Tibial nerve (tissue), 4 donors: Measurements from ENCODE around the gene TKT. TPM values are rescaled to one million over a fixed set of nuclear protein-coding genes. Genes with fewer than 3 reads are reported as not detected.

ENCODE experiments used
- DNase-seq, 2 donors: peaks; one replicate each; pipeline ENCODE4 v3.0.0-alpha.2; 2019; ENCODE audit warnings: low spot score in 2 of 2
- H3K27ac ChIP-seq, 4 donors: fragments of 200-600 bp; sonication (generic) in 3 of 4; one replicate each; pipeline ENCODE4 v1.5.1; 2017 to 2019; ENCODE audit warnings: mild to moderate bottlenecking in 1 of 4
- H3K27me3 ChIP-seq, 2 donors: fragments of 200-600 bp; sonication (generic) in 1 of 2; one replicate each; pipeline versions ENCODE4 v1.5.1 to v1.6.0; 2017 to 2019
- H3K36me3 ChIP-seq, 3 donors: fragments of 200-600 bp; sonication (generic); one replicate each; pipeline ENCODE4 v1.5.1; 2018 to 2019
- H3K4me1 ChIP-seq, 4 donors: fragments of 200-600 bp; sonication (generic) in 3 of 4; one replicate each; pipeline ENCODE4 v1.5.1; 2017 to 2019
- H3K4me3 ChIP-seq, 4 donors: fragments of 200-600 bp; sonication (generic) in 3 of 4; one replicate each; pipeline ENCODE4 v1.5.1; 2017 to 2019; ENCODE audit warnings: mild to moderate bottlenecking in 1 of 4, moderate library complexity in 1 of 4
- H3K9me3 ChIP-seq, 4 donors: fragments of 200-600 bp; sonication (generic) in 3 of 4; one replicate each; pipeline ENCODE4 v1.5.1; 2017 to 2019
- CTCF ChIP-seq, 5 experiments: fragments of 200-600 bp in 3 of 5; fragments of 450-650 bp in 2 of 5; sonication (generic) in 3 of 5; IDR thresholded peaks; one replicate each; pipeline ENCODE4 v1.5.1; 2016 to 2019; ENCODE audit warnings: antibody characterized with exemption in 5 of 5, mild to moderate bottlenecking in 3 of 5, moderate library complexity in 2 of 5
- EP300 ChIP-seq, 2 donors: sonication (generic); formaldehyde crosslinking; IDR thresholded peaks; one replicate each; pipeline ENCODE4 v1.6.1; 2017; ENCODE audit warnings: antibody characterized with exemption in 2 of 2, mild to moderate bottlenecking in 1 of 2
- POLR2A ChIP-seq, 2 donors: fragments of 450-650 bp; IDR thresholded peaks; one replicate each; pipeline ENCODE4 v1.6.1; 2017; ENCODE audit warnings: antibody characterized with exemption in 2 of 2, mild to moderate bottlenecking in 2 of 2, moderate library complexity in 2 of 2
- WGBS, 2 donors: methylation state at CpG; one replicate each; pipeline ENCODE4 v1.1.5; 2018; 5-methylcytosine and 5-hydroxymethylcytosine counted together
- total RNA-seq, 4 donors: library from RNA; depleted of rRNA; stranded (reverse); fragments of >200 nt; gene quantifications; one replicate each; pipeline ENCODE4 v1.1.0, GENCODE V29; 2016

The TKT gene
- total RNA-seq, 4 donors from 2014 or later, result 156 to 224 (median 208) TPM

GRCh38 chr3:53229606-53230005 is 26.2 kb downstream of the TKT start:
- Histone ChIP-seq H3K9me3 (no peaks in the 10 kb centered on the region), H3K4me1 (peaks cover 0 to 17% (median 0%) of the 10 kb centered on the region in 4 donors), H3K27ac (no peak overlapping the region), H3K36me3 (peaks cover 5 to 100% (median 52%) of the 10 kb centered on the region in 3 donors), H3K4me3 (no peak overlapping the region), H3K27me3 (no peaks in the 10 kb centered on the region)
- 93 to 100% methylated on average over 2 of the region's 2 CpGs for WGBS, 2 donors
- no peak for DNase-seq
- no peak for TF ChIP-seq CTCF (IDR thresholded peaks at IDR 0.05)
- TF ChIP-seq POLR2A (IDR thresholded peaks at IDR 0.05), result no peak
- no peak for TF ChIP-seq EP300 (IDR thresholded peaks at IDR 0.05)

- Histone ChIP-seq H3K4me1 (peaks cover 0 to 15% (median 0%) of the 10 kb centered on the region in 4 donors), H3K27ac (no peak overlapping the region), H3K36me3 (peaks cover 5 to 100% (median 52%) of the 10 kb centered on the region in 3 donors), H3K4me3 (no peak overlapping the region), H3K27me3 (no peaks in the 10 kb centered on the region), H3K9me3 (no peaks in the 10 kb centered on the region)
- TF ChIP-seq EP300 (IDR thresholded peaks at IDR 0.05) (no peak), POLR2A (IDR thresholded peaks at IDR 0.05) (no peak), CTCF (IDR thresholded peaks at IDR 0.05) (no peak)
- DNase-seq, result no peak
- WGBS, 2 donors, result 97 to 98% methylated on average over 14 of the region's 14 CpGs
These were observed 26.7 kb downstream of the TKT start for GRCh38 chr3:53229171-53229570.

- no peaks in the 10 kb centered on the region for H3K27me3 ChIP-seq
- 84 to 89% methylated on average over 21 to 23 of the region's 24 CpGs for WGBS, 2 donors
- no peak for DNase-seq
- no peak overlapping the region for H3K27ac ChIP-seq
- H3K36me3 ChIP-seq, result peaks cover 5 to 100% (median 50%) of the 10 kb centered on the region in 3 donors
- no peak overlapping the region for H3K4me3 ChIP-seq
- peaks cover 0 to 6% (median 0%) of the 10 kb centered on the region in 4 donors for H3K4me1 ChIP-seq
- no peak for TF ChIP-seq EP300 (IDR thresholded peaks at IDR 0.05)
- no peak for TF ChIP-seq POLR2A (IDR thresholded peaks at IDR 0.05)
- no peak for TF ChIP-seq CTCF (IDR thresholded peaks at IDR 0.05)
- no peaks in the 10 kb centered on the region for H3K9me3 ChIP-seq
These were observed 27.6 kb downstream of the TKT start for GRCh38 chr3:53227993-53228885.

GRCh38 chr3:53226841-53227407 is 28.9 kb downstream of the TKT start:
- Histone ChIP-seq H3K36me3 (peaks cover 5 to 93% (median 45%) of the 10 kb centered on the region in 3 donors), H3K4me1 (no peaks in the 10 kb centered on the region), H3K27me3 (no peaks in the 10 kb centered on the region), H3K9me3 (no peaks in the 10 kb centered on the region), H3K4me3 (no peak overlapping the region), H3K27ac (no peak overlapping the region)
- 95 to 96% methylated on average over 15 of the region's 17 CpGs for WGBS, 2 donors
- no peak for TF ChIP-seq CTCF (IDR thresholded peaks at IDR 0.05)
- no peak for TF ChIP-seq EP300 (IDR thresholded peaks at IDR 0.05)
- TF ChIP-seq POLR2A (IDR thresholded peaks at IDR 0.05), result no peak
- no peak for DNase-seq
